HFFc6 (cell line): ENCODE data around the gene SLC49A3. TPM values are rescaled to one million over a fixed set of nuclear protein-coding genes. Genes with fewer than 3 reads are reported as not detected.
"Not testable (repeated sequence)": the region's sequence is repeated elsewhere in the genome, so short reads cannot be mapped to it uniquely, and the experiment has no call there.

Experiments
- DNase-seq: peaks from one replicate; pipeline ENCODE4 v3.0.0-alpha.2; 2018
- H3K27ac Mint-ChIP-seq: 2 replicates; pipeline ENCODE4 v1.8.0; 2020; ENCODE audit warnings: mild to moderate bottlenecking, mixed read lengths
- H3K27me3 Mint-ChIP-seq: 2 replicates; pipeline ENCODE4 v1.8.0; 2021; ENCODE audit warnings: mild to moderate bottlenecking, moderate library complexity, mixed read lengths; ENCODE audit not compliant: insufficient read depth
- H3K36me3 Mint-ChIP-seq: 2 replicates; pipeline ENCODE4 v1.8.0; 2021; ENCODE audit warnings: low read depth, mixed read lengths
- H3K4me1 Mint-ChIP-seq: 2 replicates; pipeline ENCODE4 v1.8.0; 2020; ENCODE audit warnings: low read depth, mixed read lengths
- H3K4me3 Mint-ChIP-seq: 2 replicates; pipeline ENCODE4 v1.8.0; 2020; ENCODE audit warnings: mild to moderate bottlenecking, moderate library complexity, mixed read lengths
- H3K9me3 Mint-ChIP-seq: 2 replicates; pipeline ENCODE4 v1.8.0; 2020; ENCODE audit warnings: mild to moderate bottlenecking, mixed read lengths
- CTCF ChIP-seq: fragments of 200-600 bp; sonication (generic); IDR thresholded peaks from 2 replicates; pipeline ENCODE4 v1.5.0; 2021; ENCODE audit warnings: antibody characterized with exemption, mild to moderate bottlenecking
- total RNA-seq, 6 experiments: library from RNA; stranded (reverse); fragmentation: NEBNext Ultra II Directional; extraction: Animal tissue kit (Norgen Biotek cat#: 25700); gene quantifications; 2 replicates in 1 of 6; 3 replicates in 5 of 6; pipeline ENCODE4 v1.2.3, GENCODE V29; 2021

Gene SLC49A3
- total RNA-seq, 6 experiments from 2014 or later = 0.13 to 0.62 (median 0.21) TPM; not detected in 1

- peak; percentile 14; the same call in 1 of the 2 replicates for TF ChIP-seq CTCF
- Mint-ChIP-seq H3K36me3 (no peaks in the 10 kb centered on the region), H3K9me3 (no peaks in the 10 kb centered on the region), H3K4me3 (no peak overlapping the region), H3K27ac (no peak overlapping the region), H3K4me1 (no peaks in the 10 kb centered on the region), H3K27me3 (peaks cover 16% of the 10 kb centered on the region)
- DNase-seq = no peak
Measured at GRCh38 chr4:700587-701264, 11.8 kb upstream of the SLC49A3 start.

GRCh38 chr4:699816-700580 is 11.0 kb upstream of the SLC49A3 start:
- no peak overlapping the region for H3K27ac Mint-ChIP-seq

GRCh38 chr4:694341-694940 is 5.5 kb upstream of the SLC49A3 start:
- not testable (repeated sequence) for H3K9me3 Mint-ChIP-seq

More at GRCh38 chr4:699816-700580, 11.0 kb upstream of the SLC49A3 start:
- Mint-ChIP-seq H3K4me1 (no peaks in the 10 kb centered on the region), H3K9me3 (no peaks in the 10 kb centered on the region), H3K27me3 (peaks cover 18% of the 10 kb centered on the region), H3K36me3 (no peaks in the 10 kb centered on the region), H3K4me3 (no peak overlapping the region)
- no peak for TF ChIP-seq CTCF
- no peak for DNase-seq

GRCh38 chr4:692771-693554 is 4.0 kb upstream of the SLC49A3 start:
- Mint-ChIP-seq H3K4me3 (no peak overlapping the region), H3K9me3 (no peaks in the 10 kb centered on the region), H3K4me1 (peaks cover 1% of the 10 kb centered on the region), H3K27me3 (peaks cover 21% of the 10 kb centered on the region), H3K36me3 (no peaks in the 10 kb centered on the region), H3K27ac (no peak overlapping the region)
- no peak for TF ChIP-seq CTCF
- DNase-seq = no peak

More at GRCh38 chr4:694341-694940, 5.5 kb upstream of the SLC49A3 start:
- not testable (repeated sequence) for H3K4me1 Mint-ChIP-seq, DNase-seq, H3K27ac Mint-ChIP-seq, H3K36me3 Mint-ChIP-seq, H3K4me3 Mint-ChIP-seq
- H3K27me3 Mint-ChIP-seq = peaks cover 23% of the 10 kb centered on the region

- H3K4me1 Mint-ChIP-seq = peaks cover 12% of the 10 kb centered on the region
Measured at GRCh38 chr4:689723-690122, 772 bp upstream of the SLC49A3 start.

More at GRCh38 chr4:689723-690122, 772 bp upstream of the SLC49A3 start:
- H3K27me3 Mint-ChIP-seq = peaks cover 12% of the 10 kb centered on the region
- H3K36me3 Mint-ChIP-seq = no peaks in the 10 kb centered on the region
- TF ChIP-seq CTCF = no peak
- H3K27ac Mint-ChIP-seq = no peak overlapping the region
- no peaks in the 10 kb centered on the region for H3K9me3 Mint-ChIP-seq
- DNase-seq = no peak
- no peak overlapping the region for H3K4me3 Mint-ChIP-seq
